ENCODE measurements around the gene HPCAL1.
"Not testable (repeated sequence)": the region's sequence is repeated elsewhere in the genome, so short reads cannot be mapped to it uniquely, and the experiment has no call there.

The HPCAL1 gene

GRCh38 chr2:10285191-10285555 is 17.5 kb upstream of the HPCAL1 start:
- DNase-seq (ENCODE audit: low read depth) = no peak

GRCh38 chr2:10285556-10286198 is 17.0 kb upstream of the HPCAL1 start:
- DNase-seq (ENCODE audit: low read depth) = no peak

- DNase-seq (ENCODE audit: low read depth) = no peak
Measured at GRCh38 chr2:10286216-10287037, 16.3 kb upstream of the HPCAL1 start.

- no peak for DNase-seq (ENCODE audit: low read depth)
Measured at GRCh38 chr2:10287761-10288160, 14.9 kb upstream of the HPCAL1 start.

GRCh38 chr2:10288606-10289005 is 14.1 kb upstream of the HPCAL1 start:
- DNase-seq (ENCODE audit: low read depth) = no peak

GRCh38 chr2:10289352-10289751 is 13.4 kb upstream of the HPCAL1 start:
- DNase-seq (ENCODE audit: low read depth) = no peak

GRCh38 chr2:10289891-10290290 is 12.8 kb upstream of the HPCAL1 start:
- no peak for DNase-seq (ENCODE audit: low read depth)

- DNase-seq (ENCODE audit: low read depth) = not testable (repeated sequence)
Measured at GRCh38 chr2:10291376-10291775, 11.3 kb upstream of the HPCAL1 start.

- DNase-seq (ENCODE audit: low read depth) = no peak
Measured at GRCh38 chr2:10292033-10292432, 10.7 kb upstream of the HPCAL1 start.

- DNase-seq (ENCODE audit: low read depth) = no peak
Measured at GRCh38 chr2:10293603-10294002, 9.1 kb upstream of the HPCAL1 start.

GRCh38 chr2:10294077-10294476 is 8.6 kb upstream of the HPCAL1 start:
- no peak for DNase-seq (ENCODE audit: low read depth)

GRCh38 chr2:10295649-10296048 is 7.1 kb upstream of the HPCAL1 start:
- DNase-seq (ENCODE audit: low read depth) = not testable (repeated sequence)

- no peak for DNase-seq (ENCODE audit: low read depth)
Measured at GRCh38 chr2:10296142-10296541, 6.6 kb upstream of the HPCAL1 start.

GRCh38 chr2:10297191-10297830 is 5.4 kb upstream of the HPCAL1 start:
- DNase-seq (ENCODE audit: low read depth) = no peak

- DNase-seq (ENCODE audit: low read depth) = peak; percentile 37
Measured at GRCh38 chr2:10297959-10298531, 4.7 kb upstream of the HPCAL1 start.

- not testable (repeated sequence) for DNase-seq (ENCODE audit: low read depth)
Measured at GRCh38 chr2:10298777-10299176, 3.9 kb upstream of the HPCAL1 start.

- no peak for DNase-seq (ENCODE audit: low read depth)
Measured at GRCh38 chr2:10300328-10300920, 2.3 kb upstream of the HPCAL1 start.

- DNase-seq (ENCODE audit: low read depth) = no peak
Measured at GRCh38 chr2:10300997-10301940, 1.4 kb upstream of the HPCAL1 start.

- no peak for DNase-seq (ENCODE audit: low read depth)
Measured at GRCh38 chr2:10301941-10302478, 694 bp upstream of the HPCAL1 start.

GRCh38 chr2:10303181-10303693 is 533 bp downstream of the HPCAL1 start:
- DNase-seq (ENCODE audit: low read depth) = no peak

All from activated T-cell treated with anti-CD3 and anti-CD28 coated beads for 24 hours (primary cell).